Fibroblast of skin of abdomen (primary cell): ENCODE data around the gene H2AZ1. TPM values are rescaled to one million over a fixed set of nuclear protein-coding genes. Genes with fewer than 3 reads are reported as not detected.
A peak's percentile ranks its signal among the peaks of the same experiment; 100 is the strongest.
"Not testable (repeated sequence)": the region's sequence is repeated elsewhere in the genome, so short reads cannot be mapped to it uniquely, and the experiment has no call there.

Source experiments
- DNase-seq: peaks from one replicate; pipeline ENCODE4 v3.0.0-alpha.2; 2013
- polyA plus RNA-seq, 2 experiments: library from polyadenylated mRNA; unstranded; fragments of 120-200 nt; gene quantifications; one replicate each; pipeline ENCODE4 v1.2.1, GENCODE V29; 2013; ENCODE audit not compliant: insufficient read length in 2 of 2

H2AZ1 gene
- 520 TPM for polyA plus RNA-seq (2013, experiment 1 of 2; ENCODE audit: insufficient read length)
- polyA plus RNA-seq (2013, experiment 2 of 2; ENCODE audit: insufficient read length): 530 TPM

DNA sequence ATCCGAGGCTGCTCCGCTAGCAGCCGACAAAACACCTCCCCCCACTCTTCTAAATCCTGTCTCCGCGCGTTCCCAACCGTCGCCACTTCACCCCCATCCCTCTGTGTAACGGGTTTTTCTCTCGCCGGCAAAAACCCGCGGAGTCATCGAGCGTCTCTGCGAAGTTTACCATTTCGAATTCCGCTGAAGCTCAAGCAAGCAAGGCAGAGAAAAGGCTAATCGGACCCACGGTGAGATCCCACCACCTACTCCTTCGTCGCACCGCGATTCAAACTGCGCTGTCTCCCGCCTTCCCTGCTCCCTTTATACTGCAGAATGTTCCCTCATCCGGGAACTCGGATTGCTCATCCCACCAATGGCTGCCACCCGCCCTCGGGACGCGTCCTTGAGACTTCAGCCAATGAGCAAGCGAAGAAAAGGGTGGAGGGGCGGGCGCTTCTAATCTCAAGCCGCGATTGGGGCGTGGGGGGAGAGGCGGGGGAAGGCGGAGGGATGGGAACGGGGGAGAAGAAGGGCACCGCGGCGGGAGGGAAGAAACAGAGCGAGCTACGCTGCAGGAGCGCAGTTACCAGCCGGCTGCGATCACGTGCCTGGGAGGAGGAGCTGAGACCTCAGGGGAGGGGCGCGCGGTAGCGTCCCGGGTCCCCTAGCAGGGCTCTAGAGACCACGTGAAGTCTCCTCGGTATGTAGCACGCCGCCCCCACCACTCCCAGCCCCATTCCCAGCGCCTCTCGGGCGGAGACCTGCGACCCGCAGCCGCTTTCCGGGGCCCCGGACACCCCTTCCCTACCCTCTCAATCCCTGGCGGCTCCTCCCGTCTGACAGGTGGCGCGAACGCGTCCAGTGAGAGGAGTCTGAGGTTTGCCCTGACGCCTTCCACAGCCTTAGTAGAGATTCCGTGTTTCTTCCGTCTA is at the start of gene H2AZ1:
H2AZ1 (minus strand) TSS at position 277 of the 914 bp plus-strand sequence; CDS start at position 172, 105 bp downstream.
- DNase-seq: peak; percentile 100

DNA sequence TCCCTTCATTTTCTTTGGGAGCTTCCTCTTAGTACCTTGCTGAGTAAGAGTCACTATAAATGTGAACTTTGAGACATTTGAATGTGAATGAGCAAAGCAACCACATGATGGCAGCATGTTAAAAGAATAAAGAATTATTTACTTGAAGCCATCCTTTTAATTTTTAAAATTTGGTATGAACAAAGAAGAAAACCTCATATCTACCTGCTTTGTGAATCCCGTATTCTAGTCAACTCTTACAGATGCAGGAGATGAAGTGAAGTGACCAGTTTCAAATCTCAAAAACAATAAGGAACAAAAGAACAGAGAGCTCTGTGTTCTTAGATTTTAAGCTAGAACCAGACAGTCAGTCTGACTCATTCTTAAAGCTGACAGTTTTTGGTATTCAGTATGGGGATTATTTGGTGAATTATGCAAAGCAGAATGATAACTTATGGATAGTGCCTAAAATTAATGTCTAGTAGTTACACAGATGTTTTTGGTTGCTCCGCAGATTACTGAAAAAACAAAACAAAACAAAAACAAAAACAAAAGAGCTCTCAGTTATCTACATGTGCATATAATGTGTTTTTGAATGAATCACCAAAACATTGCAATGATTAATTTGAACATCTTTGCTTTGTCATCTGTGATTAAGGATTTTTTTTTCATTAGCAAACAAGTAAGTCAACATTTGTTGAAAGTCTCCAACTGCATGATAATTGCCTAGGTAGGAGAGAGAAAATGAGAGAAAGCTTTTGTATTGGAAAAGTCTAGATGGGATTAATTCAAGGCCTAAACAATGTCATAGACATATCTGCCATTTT is 48.2 kb upstream of the H2AZ1 start:
- DNase-seq: peak; percentile 44

DNA sequence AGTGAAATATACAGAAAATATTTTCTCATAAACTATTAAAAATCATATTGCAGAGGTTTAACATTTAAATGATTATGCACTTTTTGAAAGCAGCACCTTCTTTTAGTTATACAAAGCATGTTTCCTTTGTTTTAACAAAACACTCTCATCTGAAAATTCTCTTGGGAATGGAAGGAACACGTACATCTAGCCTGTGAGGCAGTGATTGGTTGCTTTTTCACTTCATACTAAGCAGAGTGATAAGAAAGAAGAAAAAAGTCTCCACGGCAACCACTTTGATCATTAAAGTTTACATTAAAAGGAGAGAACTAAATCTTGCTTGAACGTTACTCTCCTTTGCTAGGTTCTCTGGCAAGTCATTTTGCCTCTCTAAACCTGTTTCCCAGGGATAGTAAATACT is 41.7 kb upstream of the H2AZ1 start:
- no peak for DNase-seq

DNA sequence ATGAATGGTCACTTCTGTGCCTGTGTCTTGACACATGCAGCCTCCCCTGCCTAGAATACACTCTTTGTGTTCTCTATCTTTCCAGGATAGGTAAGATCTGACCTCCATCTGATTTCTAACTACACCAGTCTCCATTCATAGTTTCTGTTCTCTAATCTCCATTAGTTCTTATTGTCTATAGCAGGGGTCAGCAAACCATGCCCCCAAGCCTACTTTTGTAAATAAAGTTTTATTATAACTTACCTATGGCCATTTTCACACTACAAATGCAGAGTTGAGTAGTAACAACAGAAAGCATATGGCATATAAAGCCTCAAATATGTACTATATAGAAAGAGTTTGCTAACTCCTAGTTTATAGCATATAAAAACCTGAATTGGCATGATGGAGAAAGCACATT is 37.6 kb upstream of the H2AZ1 start:
- DNase-seq: no peak

DNA sequence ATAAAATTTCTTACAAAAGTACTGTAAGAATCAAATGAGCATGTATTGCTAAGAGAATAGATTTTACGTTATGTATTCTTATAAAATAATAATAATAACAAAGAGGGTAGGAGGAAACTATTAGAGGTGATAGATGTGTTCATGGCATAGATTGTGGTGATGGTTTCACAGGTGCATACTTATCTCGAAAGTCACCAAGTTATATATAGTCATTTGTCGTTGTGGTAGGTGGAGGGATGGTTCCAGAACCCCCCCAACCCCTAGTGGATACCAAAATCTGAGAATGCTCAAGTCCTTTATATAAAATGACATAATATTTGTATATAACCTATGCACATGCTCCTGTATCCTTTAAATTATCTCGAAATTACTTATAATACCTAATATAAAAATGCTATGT is 36.7 kb upstream of the H2AZ1 start:
- DNase-seq: no peak

DNA sequence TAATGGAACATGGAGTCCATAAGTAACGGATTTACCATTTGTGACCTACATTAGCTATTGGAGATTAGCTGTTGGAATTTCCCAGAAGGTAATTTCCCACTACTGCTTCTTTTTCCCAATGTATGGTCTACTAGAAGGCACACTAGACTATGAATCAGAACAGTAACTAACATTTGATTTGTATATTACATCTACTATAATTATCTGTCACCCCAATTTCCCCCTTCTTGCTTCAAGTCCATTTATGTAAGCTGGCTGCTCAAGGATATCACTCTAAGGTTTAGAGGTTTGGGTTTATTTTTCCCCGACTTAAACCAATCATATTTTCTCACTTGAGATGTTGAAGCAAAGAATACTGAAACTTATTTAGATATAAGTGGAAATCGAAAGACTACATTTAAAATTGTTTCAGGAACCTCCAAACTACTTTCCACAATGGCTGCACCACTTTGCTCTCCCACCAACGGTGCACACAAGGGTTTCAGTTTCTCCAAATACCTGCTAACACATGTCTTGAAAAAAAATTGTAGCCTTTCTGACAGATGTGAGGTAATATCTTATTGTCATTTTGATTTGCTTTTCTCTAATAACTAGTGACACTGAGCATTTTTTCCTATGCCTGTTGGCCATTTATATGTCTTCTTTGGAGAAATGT is 33.3 kb upstream of the H2AZ1 start:
- no peak for DNase-seq

DNA sequence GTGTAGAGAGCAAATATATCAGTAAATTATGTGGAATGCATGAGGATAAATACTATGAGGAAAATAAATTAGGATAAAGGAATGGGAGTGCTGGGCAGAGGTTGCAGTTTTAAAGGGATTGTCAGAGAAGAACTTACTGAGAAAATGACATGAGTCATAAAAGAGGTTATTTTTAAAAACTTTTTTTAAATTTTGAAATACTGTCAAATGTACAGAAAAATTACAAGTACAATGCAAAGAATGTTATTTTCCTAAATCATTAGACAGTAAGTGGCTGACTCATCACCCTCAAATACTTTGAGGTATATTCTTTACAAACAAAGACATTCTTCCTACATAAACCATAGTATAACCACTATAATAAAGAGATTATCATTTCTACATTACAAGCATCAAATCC is 29.8 kb upstream of the H2AZ1 start:
- peak; percentile 78 for DNase-seq

DNA sequence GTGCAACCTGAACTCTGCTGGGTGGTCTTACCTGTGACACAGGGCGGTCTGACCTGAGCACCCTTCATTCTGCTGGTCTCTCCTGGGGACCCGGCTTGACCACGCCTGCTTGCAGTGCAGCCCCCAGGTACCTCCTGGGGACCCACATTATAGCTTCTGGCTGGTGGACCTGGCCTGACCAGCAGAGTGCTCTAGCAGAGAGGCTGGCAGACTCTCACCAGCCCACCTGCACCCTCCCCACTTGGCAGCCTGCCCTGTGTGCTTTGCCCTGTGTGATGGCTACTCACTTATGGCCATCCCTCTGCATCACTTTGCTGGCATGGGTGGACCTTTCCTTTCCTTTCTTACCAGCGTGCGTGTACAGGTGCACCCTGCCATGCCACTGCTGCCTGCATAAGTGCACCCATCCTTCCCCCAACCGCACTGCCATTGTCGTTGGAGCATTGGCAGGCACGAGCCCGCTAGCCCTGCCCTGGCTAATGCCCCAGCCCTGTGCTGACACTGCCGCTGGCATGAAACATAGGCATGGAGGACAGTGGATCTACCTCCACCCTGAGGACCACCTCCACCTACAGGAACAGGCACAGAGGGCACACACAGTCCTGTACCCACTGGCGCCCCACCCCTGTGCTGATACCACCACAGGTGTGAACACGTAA is 21.5 kb upstream of the H2AZ1 start:
- no peak for DNase-seq

DNA sequence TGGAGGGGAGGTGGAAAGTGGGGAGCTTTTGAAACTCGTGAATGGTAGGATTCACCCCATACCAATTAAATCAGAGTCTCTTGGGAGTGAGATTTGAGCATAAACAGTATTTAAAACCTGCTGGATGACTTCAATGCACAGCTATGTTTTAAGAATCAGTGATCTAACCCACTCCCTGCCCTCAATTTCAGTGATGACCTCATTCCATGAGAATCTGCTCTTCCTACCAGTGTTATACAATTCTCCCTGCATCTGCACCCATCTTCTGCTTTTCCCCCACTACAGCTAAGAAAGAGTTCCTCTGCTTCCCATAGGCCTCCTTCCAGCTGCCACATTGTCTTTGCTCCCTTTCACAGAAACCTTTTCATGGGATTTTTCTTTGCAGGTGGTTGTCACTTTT is 18.3 kb upstream of the H2AZ1 start:
- DNase-seq: peak; percentile 81

DNA sequence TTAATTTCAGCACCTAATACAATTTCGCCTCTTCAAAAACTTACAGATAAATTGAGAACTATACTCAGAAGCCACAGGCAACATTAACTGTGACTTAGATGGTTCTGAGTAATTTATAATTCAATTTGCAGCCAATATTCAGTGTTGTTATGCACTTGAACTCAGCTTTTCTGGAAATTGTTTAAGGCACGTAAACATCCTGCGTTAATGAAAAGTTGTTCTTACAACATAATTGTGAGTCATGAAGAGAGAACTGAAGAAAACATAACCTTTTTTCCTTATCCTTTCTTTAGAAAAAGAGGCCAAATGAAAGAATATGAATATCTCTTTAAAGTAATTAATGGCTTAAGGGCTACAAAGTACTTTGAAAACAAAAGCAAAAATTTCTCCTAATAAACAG is 16.6 kb upstream of the H2AZ1 start:
- DNase-seq: no peak

DNA sequence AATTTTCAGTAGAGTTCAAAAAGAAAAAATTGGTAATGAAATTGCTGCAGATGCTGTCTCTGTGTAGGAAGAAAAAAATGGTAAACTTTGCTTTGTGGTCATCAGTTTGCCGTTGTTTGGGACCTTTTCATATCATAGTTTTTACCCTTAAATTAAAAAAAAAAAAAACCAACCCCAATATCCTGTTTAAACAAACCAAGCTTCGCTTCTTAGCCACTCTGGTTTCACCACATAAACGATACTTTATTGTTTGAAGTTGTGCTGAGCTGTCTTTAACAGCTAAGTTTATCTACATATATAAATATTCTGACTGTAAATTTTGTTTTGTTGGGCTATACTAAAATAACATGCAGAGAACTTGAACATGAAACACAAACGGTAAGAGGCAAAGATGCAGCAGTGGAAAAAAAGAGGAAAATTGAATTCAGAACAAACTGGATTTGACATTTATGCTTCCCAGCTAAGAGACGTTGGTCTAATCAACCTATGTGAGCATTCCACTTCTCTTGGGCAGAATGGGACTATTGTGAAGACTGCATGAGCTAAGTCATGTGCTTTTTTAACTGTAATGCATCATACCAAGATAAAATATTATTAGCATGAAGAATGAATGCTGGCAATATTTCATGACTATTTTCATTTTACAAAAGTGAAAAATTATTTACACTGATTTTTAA is 15.7 kb upstream of the H2AZ1 start:
- no peak for DNase-seq

DNA sequence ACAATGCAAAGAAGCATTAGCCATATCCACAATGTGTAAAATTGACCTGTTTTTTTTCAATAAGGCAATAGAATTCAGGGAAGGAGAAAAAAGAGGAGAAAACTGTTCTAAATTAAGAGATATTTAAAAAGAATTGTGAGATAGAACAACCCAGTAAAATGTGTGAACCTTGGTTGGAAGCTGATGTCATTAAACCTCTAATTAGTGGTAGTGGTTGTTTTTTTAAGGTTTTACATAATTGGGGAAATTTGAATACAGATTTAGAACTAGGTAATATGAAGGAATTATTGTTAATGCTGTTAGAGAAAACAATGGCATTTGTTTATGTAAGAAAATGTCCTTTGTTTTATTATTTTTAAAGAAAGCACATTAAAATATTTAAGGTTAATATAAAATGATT is 15.1 kb upstream of the H2AZ1 start:
- no peak for DNase-seq

DNA sequence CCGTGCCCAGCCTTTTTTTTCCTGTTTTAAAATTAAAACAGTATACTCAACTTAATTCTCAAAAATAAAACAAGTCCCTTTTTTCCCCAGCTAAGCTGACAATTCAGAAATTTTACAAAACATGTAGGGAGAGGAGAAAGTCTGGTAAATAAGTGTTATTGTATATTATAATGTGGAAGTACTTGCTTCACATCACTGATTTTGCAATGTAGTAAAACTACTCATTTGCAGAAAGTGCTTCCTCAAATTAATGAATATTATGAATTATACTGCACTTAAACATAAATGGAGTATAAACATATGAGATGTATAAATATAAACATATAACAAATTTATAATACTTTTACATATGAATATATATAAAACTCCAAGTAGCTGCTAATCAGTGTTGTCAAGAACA is 11.6 kb upstream of the H2AZ1 start:
- DNase-seq: no peak

DNA sequence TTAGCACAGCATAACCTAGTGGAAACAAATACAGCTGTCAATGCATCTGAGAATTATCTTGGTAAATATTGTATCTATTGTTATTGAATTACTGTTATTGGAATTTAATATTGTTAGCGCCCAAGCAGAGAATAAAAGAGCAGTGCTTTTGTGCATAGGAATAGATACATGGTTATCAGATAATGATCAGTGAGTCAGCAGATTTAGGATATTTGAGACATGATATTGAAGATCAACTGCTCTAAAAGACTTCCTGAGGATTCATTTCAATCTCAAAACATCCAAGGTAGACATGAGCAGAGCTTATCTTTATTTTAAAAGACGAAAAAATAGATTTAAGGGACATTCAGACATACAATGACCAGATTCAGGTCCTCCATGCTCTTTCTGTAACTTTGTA is 10.6 kb upstream of the H2AZ1 start:
- DNase-seq: no peak

DNA sequence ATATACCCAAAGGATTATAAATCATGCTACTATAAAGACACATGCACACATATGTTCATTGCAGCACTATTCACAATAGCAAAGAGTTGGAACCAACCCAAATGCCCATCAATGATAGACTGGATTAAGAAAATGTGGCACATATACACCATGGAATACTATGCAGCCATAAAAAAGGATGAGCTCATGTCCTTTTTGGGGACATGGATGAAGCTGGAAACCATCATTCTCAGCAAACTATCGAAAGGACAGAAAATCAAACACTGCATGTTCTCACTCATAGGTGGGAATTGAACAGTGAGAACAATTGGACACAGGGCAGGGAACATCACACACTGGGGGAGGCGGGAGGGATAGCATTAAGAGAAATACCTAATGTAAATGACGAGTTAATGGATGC is 8.1 kb upstream of the H2AZ1 start:
- not testable (repeated sequence) for DNase-seq

DNA sequence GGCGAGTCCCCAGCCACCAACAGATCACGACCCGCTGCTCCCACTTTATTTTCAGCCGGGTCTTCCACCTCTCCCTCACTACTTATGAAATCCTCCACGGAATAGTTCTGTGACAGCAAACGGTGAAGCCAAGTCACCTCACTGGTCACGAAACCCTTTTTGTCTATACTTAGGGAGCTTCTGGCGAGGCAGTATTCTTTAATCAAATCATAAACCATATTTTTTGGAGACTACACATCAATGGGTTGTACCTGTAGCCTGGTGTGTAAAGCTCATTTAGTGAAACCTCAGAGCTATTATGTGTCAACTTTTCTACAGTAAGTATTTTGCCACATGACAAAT is 809 bp upstream of the H2AZ1 start:
- DNase-seq: no peak

DNA sequence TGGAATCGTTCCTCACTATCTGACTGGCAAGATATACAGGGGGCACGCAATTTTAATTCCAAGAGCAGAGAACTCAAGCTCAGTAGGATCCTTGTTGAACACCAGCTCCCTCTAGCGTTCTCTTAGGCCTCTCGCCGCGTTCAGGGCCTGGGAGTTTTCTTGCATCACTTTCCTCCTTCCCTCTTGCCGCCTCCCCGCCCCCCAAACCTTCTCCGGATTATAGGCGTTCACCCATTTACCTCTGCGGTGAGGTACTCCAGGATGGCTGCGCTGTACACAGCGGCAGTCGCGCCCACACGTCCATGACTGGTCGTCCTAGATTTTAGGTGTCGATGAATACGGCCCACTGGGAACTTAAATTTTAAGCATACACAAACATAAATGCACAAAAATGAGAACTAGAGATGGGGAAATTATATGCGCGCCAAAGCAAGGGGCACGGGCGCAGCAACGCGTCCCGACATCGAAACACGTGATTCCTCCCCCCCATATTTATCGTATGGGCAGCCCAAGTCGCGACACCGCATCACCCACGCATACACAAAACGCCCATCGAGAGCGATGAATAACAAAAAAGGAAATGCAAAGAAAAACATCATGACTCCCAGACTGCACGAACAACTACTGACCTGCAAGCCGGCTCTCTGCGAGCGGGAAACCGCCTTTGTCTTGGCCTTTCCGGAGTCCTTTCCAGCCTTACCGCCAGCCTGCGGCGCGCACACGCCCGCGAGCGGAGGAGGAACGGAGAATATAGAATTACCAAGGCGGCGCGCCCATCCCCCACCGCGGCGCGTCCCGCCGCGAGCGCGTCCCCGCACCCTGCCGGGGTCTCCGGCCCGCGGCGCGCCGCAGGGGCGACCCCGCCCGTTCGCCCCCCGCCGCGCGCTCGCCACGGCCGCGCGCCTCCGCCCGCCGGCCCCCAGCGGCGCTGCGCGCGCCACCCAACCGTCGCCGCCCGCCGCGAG is 759 bp downstream of the H2AZ1 start:
- peak; percentile 95 for DNase-seq

DNA sequence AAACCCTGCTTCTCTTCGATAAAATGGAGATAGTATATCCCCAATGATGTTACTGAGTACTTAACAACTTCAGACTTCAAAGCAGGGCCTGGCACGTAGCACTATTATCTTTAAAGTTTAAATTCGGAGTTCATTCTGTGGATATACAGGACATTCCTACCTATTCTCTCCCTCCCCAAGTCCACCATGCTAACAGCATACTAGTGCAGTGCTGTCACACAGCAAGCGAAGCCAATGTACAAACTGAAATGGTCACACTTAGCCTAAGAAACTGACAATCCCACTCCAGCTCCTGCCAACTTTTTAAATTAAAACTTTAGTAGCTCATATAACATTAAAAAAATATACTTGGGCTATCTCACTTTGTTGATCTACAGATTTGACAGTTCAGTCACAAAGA is 2.5 kb downstream of the H2AZ1 start:
- DNase-seq: no peak

DNA sequence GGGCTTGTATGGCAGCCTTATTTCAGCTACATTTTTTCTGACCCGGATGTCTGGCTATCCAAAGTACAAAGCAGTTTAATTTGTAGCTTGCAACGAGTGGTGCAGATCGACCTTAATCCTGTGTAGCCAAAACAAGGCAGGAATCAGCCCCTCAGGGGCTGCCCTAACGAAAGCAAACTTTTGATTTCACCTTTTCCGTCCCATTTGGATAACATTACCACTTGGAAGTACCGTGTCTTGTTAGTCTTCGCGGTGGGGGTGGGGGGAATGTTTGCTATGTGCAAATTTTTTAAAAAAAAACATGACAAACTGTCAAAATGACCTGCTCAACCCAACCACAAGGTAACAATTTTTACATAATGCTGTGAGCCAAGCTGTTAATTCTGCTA is 2.9 kb downstream of the H2AZ1 start:
- no peak for DNase-seq

DNA sequence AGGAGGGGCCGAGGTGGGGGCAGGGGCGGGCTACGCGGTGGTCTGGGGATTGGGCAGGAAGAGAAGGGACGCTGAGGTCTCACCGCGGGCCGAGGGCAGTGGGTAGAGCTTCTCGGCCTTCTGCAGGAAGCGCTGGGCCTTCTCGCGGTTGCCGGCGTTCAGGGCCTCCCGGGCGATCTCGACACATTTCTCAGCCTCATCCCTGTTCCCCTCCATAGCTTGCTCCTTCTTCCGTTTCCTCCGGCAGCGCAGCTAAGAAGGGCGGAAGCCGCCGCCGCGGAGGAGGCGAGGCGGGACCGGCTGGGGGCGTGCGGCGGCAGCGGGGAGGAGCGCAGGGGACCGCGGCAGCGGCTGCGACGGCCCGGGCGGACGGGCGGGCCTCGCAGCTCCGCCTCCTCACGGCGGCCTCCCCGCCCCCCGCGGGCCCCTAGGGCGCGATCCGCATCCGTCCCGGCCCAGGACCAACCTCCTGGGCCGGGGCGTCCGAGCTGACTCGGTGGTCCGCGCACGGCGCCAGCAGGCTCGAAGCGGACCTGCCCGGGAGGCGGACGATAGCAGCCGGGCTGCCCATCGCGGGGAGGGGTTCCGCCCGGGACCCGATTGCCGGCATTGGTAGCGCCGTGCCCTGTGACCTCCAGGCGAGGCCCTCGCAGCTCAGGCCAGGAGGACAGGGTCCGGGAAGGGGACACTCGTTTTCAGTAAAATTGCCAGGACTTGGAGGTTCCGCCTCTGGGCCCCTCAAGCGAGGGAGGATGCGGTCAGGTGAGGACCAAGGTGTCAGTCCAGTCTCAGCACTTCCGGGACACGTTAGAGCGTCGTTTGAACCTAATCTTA is 3.5 kb downstream of the H2AZ1 start, which contains the start of gene DNAJB14:
DNAJB14 (minus strand) TSS at position 263 of the 834 bp plus-strand sequence; CDS start at position 216, 47 bp downstream.
- DNase-seq: peak; percentile 85
